Activated effector memory CD4-positive, alpha-beta T cell treated with Interleukin-2 at 50 U/mL for 16 hours (primary cell): ENCODE results near the gene ZNF630.
A peak's percentile ranks its signal among the peaks of the same experiment; 100 is the strongest.
"Not testable (repeated sequence)": the region's sequence is repeated elsewhere in the genome, so short reads cannot be mapped to it uniquely, and the experiment has no call there.

Experiments used
- DNase-seq: peaks from one replicate; pipeline ENCODE4 v3.0.0-alpha.2; 2020

Gene ZNF630

DNA sequence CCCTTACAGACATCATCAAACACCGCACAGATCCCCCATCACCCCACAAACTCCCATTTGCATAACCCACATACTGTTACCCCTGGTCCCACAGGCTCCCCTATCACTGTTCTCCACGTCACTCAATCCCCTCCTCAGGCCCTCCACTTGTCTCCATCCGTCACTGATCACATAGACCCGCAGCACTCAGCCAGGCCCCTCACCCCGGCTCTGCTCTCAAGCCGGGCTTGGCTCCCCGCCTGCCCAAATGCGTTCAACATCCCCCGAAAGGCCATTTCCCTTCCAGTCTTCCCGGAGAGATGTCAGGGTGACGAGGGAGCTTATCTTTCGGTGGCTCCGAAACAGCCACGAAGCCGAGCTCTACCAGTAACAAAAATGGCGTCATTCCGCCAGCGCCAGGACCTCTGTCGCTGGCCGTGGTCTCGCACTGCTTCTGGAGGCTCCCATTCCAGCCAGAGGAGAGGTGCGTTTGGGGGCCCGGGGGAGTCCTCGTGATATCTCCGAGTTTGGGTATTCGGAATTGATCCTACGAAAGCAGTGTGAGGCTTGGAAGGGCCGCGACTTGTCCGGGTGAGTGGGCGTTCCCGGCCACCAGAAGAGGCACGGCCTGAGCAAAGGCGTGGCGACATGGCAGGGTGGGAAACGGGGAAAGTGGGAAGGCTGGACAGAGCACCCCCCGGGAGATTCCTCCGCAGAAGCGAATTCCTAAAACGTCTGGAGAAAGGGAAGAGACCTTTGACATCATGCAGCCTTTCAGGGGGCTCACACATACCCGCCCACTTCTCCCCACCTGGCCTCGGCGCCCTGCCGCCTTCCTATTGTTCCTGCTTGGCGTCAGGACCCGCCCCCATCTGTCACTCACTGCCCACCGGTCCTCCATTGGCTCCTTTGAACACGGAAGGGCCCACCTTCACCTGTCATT, at the start of gene ZNF630:
Gene ZNF630 (minus strand): TSS at position 577 of the 922 bp plus-strand sequence. CDS start 4,754 bp downstream, outside the sequence.
- DNase-seq: peak; percentile 39

DNA sequence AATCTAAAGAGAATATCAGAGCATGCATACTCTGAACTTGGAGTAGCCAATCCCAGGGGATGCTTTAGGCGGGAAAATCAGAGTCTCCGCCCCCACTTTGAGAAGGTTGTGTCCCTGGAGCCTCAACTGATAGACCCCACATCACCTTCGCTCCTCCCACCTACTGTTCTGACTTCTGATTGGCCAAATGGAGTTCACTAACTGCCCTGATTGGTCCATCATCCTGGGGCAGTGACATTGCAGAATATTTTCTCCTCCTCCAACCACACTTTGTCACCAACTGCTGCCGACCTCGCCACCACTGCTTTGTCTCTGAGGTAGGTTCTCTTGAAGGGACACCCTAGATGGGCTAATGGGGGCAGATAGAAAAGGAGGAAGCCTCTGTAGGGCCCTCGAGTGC, 36.3 kb upstream of the ZNF630 start:
- no peak for DNase-seq

DNA sequence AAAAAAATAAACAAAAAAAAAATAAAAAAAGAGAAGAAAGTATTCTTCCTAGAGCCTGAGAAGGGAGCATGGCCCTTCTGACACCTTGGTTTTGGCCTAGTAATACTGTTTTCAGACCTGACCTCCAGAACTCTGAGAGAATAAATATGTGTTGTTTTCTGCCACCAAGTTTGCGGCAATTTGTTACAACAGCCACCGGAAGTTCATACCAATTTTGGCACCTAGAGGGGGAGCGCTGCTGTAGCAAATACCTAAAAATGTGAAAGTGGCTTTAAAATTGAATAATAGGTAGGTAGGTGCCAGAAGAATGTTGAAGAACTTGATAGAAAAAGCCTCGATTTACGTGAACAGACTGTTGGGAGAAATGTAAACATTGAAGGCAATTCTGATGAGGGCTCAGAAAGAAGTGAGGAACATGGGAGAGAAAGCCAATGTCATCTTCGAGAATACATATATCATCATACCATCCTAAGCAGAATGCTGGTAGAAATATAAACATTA, 31.5 kb upstream of the ZNF630 start:
- DNase-seq: no peak

DNA sequence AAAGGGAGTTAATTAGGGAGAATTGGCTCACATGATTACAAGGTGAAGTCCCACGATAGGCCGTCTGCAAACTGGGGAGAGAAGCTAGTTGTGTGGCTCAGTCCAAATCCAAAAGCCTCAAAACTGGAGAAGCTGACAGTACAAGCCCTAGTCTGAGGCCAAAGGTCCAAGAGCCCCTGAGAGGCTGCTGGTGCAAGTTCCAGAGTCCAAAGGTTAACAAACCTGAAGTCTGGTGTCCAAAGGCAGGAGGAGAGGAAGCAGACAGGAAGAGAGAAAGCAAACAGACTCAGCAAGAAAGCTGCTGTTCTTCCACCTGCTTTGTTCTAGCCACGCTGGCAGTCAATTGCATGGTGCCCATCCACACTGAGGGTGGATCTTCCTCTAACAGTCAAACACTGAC, 30.0 kb upstream of the ZNF630 start:
- no peak for DNase-seq

DNA sequence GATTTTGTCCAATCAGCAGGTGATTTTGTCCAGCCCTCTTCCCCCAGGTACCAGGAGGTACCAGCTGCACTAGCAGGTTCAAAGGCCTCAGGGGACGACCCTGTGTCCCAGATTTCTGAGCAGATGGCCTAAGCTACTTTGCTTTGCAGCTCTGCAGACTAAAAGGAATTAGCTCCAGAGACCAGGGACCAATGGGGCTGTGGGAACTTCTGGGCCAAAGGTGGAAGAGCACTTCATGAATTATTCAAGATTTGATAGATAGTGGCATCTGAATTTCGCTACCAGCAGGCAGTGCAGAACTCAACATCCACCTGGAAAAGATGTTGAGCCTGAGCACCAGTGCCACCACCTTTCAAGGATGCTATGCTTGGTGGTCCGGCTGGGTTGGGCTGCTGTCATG, 21.1 kb upstream of the ZNF630 start:
- DNase-seq: not testable (repeated sequence)

DNA sequence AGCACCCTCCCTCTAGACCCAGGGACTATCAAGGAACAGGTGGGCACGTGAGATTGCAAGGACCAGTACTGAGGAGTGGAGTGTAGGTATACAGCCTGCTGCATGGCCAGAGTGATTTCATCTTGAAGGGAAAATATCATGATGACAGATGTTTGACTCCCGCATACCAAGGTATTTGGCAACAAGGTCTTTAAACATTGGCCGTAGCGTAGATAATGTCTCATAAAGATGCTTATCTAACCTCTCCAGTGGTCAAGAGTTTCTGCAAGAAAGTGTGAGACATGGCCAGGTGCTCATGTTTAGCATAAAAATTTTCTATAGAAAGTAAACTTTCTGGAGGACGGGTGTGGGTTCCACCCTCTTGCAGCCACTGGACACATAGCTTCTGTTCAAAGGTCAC, 18.7 kb upstream of the ZNF630 start:
- no peak for DNase-seq

DNA sequence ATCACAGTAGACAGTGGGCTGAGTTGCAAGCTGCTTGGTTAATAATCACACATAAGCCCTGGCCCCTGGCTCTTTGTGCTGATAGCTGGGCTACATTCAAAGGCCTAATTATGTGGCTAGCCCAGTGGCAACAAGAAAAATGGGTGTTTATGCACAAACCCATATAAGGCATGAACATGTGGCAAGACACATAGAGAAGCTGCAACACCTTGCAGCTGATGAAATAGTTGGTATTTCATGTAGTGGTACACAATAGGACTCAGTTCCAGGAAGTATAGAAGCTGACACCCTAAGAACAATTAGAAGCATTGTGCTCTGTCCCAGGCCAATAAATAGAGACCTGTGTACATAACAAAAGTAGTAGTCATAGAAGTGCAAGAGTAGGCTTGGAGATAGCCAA, 14.6 kb upstream of the ZNF630 start:
- DNase-seq: no peak

DNA sequence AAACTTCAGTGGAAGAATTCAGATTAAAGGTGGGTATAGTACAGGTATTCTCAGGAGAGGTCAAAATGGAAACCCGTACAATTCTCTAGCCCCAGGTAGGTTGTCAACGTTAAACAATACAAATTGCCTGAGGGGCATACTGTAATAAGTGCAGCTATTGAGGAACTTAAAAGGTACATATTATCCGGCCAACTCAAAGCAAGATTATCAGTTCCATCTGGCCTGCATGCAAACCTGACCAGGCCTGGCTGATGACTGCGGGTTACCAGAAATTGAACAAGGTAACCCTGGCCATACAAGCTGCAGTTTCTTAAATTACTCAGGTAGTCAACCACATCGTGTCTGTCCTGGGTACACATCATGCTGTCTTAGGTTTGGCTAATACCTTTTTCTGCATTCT, 12.3 kb upstream of the ZNF630 start:
- no peak for DNase-seq

DNA sequence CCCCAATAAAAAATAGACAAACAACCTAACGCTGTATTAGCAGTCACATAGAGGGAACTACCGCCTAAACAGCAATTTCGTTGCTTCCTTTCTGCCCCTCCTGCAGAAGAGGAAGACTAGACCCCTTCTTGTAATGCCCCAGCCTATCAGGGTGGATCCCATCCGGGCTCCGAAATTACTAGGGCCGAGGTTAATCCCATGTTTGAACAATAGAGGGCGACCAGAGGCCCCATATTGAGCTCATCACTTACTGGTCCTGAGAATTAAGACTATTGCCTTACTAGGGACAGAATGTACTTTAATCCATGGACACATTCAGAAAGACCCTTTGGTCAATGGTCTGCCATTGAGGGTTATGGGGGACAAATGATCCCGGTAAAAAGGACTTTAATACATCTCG, 11.8 kb upstream of the ZNF630 start:
- DNase-seq: peak; percentile 20

DNA sequence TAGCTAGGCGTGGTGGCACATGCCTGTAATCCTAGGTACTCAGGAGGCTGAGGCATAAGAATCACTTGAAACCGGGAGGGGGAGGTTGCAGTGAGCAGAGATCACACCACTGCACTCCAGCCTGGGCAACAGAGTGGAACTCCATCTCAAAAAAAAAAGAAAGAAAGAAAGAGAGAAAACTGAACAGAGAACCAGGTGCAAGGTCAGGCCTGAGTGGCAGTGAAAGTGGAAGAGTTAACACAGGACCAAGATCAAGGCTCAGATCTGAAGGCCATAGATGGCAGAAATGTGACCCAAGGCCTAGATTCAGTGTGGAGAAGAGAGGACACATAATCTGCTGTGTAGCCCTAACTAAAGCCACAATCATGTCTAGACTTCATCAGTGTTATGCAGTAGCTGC, 4.9 kb upstream of the ZNF630 start:
- no peak for DNase-seq

DNA sequence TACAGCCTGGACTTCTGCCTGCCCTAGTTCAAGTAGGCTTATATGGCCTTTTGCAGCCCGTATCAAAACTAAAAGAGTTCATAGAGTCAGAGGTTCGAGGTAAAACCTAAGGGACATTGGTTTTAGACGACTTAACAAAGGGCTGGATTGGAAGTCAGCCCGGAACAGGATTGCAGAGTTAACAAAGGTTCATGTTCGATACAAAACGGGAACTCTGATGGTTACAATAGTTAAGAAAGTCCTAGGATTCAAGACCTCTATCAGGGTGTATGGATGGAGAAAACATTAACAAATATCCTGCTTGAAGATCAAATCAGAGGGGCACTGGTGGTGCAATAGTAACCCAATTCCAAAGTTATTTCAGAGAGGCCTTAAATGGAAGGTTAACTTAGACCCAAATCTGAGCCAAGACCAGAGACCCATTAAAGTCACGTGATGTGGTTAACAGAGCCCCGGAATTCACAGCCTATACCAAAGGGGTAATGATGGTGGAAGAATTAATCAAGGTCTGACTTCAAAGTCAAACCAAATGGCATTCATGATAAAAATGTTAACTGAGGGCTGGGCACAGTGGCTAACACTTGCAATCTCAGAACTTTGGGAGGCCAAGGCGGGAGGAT, 656 bp upstream of the ZNF630 start:
- no peak for DNase-seq

DNA sequence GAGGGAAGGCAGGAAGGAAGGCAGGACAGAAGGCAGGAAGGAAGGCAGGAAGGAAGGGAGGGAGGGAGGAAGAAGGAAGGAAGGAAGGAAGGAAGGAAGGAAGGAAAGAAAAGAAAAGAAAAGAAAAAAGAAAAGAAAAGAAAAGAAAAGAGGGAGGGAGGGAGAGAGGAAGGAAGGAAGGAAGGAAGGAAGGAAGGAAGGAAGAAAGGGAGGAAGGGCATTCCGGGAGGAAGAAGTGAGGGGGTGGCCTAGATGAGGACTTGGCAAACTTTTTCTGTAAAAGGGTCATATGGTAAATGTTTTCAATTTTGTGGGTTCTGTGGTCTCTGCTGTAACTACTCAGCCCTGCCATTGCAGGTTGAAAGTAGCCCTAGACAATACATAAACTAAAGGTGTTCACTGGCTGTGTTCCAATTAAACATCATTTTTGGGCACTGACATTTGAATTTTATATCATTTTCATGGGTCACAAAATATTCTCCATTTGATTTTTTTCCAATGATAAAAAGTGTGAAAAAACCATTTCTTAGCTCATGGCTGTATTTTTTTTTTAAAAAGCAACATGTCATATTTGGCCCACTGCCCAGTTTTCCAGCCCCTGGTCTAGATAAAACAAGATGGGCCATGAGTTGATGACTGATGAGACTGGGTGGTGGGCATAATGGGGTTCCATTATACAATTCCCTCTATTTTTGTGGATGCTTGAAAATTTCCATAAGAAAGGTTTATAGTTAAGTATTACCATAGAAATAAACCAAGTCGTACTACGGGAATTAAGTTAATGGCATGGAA, 3.1 kb downstream of the ZNF630 start:
- no peak for DNase-seq

DNA sequence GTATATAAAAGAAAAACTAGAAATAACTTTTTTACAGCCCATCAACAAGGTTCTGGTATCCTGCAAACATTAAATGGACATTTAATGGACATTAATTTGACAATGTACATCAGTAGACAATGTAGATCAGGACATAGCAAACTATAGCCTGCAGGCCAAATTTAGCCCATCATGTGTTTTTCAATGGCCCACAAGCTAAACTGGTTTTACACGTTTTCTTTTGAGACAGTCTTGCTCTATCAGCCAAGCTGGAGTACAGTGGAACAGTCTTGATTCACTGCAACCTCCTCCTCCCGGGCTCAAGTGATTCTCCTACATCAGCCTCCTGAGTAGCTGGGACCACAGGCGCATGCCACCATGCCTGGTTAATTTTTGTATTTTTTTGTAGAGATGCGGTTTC, 7.2 kb downstream of the ZNF630 start:
- DNase-seq: no peak

DNA sequence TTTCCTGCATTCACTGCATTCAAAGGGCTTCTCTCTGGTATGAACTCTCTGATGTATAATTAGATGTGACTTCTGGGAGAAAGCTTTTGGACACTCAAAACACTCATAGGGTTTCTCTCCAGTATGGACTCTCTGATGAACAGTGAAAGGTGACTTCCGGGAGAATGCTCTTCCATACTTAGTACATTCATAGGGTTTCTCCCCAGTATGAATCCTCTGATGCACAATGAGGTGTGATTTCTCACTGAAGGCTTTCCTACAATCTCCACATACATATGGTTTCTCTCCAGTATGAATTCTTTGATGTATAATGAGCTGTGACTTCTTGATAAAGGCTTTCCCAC, 12.2 kb downstream of the ZNF630 start:
- no peak for DNase-seq

DNA sequence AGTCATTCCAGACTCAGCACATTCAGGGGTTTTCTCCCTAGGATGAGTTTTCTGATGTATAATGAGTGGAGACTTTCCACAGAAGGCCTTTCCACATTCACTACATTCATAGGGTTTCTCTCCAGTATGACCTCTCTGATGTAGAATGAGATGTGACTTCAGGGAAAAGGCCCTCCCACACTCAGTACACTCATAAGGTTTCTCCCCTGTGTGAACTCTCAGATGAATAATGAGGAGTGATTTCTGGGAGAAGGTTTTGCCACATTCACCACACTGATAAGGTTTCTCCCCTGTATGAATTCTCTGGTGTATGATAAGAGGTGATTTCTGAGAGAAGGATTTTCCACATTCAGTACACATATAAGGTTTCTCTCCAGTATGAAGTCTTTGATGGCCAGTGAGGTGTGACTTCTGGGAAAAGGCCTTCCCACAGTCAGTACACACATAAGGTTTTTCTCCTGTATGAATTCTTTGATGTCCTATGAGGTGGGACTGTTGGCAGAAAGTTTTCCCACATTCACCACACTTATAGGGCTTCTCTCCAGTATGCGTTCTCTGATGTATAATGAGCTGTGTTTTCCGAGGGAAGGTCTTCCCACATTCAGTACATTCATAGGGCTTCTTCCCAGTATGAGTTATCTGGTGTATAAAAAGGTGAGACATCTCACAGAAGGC, 12.7 kb downstream of the ZNF630 start:
- DNase-seq: no peak

DNA sequence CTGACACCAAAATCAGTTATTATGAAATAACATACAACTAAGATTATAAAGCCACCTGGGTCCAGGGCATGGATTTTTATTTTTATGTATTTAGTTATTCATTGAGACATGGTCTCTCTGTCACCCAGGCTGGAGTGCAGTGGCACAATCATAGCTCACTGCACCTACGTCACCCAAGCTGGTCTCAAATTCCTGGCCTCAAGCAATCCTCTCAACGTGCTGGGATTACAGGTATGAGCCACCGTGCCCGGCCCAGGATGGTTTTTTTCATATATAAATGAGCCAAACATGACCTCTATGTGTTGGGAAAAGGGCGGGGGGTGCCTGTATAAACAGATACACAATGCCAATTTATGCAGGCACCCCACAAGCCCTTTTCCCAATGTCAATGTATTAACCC, 24.6 kb downstream of the ZNF630 start:
- DNase-seq: no peak

DNA sequence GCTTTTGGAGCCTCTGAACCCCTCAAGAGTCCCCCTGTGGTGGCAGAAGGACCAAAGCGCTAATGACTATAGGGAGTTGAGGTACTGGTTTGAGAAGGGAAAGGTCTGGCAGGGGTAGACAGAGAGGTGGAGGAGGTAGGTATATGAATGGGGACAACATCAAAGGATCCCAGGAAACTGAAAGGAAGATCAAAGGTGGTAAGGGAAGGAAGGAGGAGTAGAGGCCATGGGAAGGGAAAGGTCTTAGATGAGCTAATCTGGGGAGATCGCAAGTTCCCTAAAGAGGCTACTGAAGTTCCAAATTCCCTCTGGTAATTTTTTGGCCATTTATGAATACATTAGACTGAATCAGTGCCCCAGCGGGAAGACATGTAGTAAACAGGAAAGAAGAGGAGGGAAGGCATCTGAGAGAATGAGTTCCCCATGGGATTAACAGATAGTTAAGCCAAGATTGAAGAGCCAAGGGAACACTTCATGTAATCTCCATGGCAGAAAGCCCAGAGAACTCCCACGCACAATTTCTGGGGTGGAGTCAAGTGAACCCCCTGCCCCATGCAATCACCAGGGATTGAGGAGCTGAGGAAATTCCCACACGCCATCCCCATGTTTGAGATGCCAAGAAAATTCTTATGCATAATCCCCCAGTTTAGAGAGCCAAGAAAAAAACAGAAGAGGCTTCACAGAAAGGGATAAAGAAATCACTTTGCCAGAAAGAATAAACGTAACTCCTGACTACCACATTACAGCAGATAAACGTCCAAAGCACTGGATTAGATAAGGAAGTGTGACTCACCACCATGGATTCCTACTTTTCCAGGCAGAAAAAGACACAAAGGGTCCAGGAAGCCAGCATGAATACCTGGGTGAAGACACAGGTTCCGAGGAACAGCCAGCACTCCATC, 25.8 kb downstream of the ZNF630 start:
- no peak for DNase-seq

DNA sequence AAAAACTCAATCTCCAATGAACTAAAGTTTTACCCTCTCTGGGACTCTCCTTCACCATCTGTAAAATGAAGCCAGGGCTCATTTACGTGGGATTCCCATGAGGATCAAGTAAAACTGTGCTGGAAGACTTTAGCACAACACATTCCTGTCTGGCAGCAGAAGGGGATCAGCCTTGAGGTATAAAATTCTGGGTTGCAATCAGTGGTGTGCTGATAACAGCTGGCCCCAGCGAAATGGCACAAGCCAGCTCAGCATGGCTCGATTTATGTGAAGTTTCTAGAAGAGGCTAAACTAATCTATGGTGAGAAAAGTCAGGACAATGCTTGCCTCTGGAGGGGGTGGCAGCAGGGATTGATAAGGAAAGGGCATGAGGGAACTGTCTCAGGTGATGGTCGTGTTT, 28.4 kb downstream of the ZNF630 start:
- no peak for DNase-seq

DNA sequence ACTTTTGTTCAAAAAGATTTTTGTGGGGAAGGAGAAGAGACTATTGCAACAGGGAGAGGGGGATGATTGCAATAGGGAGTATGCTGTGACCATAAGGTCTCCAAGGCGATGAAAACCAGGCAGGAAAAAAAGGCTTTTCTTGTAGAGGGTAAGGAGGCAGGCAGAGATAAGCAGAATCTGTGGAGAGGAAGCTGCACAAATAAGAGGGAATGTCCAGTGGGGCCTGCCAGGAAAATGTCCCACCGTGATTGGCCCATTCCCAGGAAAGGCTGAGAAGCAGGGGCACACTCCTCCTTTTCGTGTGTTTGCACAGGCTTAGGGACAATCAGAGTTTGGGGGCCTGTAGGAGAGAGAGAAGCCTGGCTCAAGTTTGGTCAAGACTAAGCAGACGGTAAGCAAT, 35.5 kb downstream of the ZNF630 start:
- no peak for DNase-seq

DNA sequence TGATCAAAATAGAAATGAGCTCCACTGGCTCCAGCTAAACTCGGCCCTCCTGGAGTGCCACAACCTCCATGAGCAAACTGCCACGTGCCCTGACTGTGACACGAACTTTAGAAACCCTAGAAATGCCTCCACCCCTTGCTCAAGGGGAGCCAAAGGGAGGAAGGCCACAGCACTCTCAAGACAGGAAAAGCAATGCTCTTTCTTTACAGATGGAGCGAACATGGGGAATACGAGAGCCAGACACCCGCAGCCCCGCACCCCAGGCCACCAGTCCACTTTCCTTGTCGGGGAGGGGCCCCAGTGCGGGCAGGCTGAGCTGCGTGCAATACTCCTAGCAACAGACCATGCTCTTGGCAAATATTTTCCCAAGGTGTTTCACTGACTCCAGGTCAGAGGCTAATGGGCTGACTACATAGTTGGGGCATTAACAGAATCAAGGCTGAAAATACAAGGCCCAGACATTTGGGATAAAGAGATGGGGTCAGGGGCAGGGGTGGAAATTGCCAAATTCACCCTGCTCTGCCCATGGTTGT, 40.7 kb downstream of the ZNF630 start:
- DNase-seq: not testable (repeated sequence)

DNA sequence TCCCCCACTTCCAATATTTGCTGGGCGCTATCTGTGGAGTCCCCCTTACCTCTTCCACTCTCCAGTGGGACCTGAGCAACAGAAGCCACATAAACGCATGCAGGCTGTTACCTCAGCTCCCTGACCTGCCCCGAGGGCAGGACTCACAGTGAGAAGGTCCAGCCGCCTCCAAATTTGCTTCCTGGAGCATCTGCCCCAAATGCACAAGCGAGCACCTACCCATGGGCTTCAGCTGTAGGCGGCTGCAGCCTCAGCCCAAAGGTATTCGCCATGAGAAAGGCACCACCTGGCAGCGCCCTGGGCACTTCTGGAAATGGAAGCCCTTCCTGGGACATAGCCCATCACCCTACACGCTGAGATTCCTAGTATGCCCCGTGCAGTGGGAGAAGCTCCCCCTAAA, 41.2 kb downstream of the ZNF630 start:
- DNase-seq: no peak

DNA sequence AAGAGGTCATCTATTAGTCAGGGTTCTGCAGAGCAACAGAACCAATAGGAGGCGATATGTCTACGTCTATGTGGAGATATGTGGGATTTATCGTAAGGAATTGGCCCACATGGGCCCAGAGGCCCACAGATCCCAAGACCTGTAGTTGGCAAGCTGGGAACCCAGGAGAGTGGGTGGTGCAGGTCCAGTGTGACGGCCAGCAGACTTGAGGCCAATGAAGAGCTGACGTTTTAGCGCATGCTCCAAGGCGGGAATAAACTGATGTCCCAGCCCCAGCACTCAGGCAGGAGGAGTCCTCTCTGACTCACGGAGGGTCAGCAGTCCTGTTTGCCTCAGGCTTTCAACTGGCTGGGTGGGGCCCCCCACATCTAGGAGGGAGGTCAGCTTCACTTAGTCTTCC, 43.3 kb downstream of the ZNF630 start:
- DNase-seq: no peak
